Sigmoid colon (tissue), 4 donors: ENCODE measurements around the gene MYLK.

Experiments used
- EP300 ChIP-seq, 4 donors: sonication (generic); formaldehyde crosslinking; IDR thresholded peaks; one replicate each; pipeline ENCODE4 v1.6.1; 2017; ENCODE audit warnings: antibody characterized with exemption in 4 of 4
- POLR2A ChIP-seq, 2 donors: fragments of 450-650 bp; IDR thresholded peaks; one replicate each; pipeline ENCODE4 v1.6.1; 2016; ENCODE audit warnings: antibody characterized with exemption in 2 of 2, mild to moderate bottlenecking in 2 of 2, moderate library complexity in 2 of 2
- POLR2AphosphoS5 ChIP-seq, 4 donors: sonication (generic); formaldehyde crosslinking; IDR thresholded peaks; one replicate each; pipeline ENCODE4 v1.6.1; 2017; ENCODE audit warnings: antibody characterized with exemption in 4 of 4
- TF ChIP-seq, protein P1 (sequence below), 4 experiments: fragments of 450-650 bp in 3 of 4; fragments of 200-600 bp in 1 of 4; IDR thresholded peaks; one replicate each; pipeline ENCODE4 v1.5.1; 2016 to 2019; ENCODE audit warnings: antibody characterized with exemption in 4 of 4, mild to moderate bottlenecking in 3 of 4, moderate library complexity in 2 of 4

GRCh38 chr3:123871946-123872345 lies 12.2 kb downstream of the MYLK start:
- TF ChIP-seq, protein P1, sequence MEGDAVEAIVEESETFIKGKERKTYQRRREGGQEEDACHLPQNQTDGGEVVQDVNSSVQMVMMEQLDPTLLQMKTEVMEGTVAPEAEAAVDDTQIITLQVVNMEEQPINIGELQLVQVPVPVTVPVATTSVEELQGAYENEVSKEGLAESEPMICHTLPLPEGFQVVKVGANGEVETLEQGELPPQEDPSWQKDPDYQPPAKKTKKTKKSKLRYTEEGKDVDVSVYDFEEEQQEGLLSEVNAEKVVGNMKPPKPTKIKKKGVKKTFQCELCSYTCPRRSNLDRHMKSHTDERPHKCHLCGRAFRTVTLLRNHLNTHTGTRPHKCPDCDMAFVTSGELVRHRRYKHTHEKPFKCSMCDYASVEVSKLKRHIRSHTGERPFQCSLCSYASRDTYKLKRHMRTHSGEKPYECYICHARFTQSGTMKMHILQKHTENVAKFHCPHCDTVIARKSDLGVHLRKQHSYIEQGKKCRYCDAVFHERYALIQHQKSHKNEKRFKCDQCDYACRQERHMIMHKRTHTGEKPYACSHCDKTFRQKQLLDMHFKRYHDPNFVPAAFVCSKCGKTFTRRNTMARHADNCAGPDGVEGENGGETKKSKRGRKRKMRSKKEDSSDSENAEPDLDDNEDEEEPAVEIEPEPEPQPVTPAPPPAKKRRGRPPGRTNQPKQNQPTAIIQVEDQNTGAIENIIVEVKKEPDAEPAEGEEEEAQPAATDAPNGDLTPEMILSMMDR (IDR thresholded peaks at IDR 0.05) = no peak
- TF ChIP-seq EP300 (IDR thresholded peaks at IDR 0.05) = no peak
- TF ChIP-seq POLR2AphosphoS5 (IDR thresholded peaks at IDR 0.05) = no peak
- TF ChIP-seq POLR2A (IDR thresholded peaks at IDR 0.05) = no peak
